ENCODE data around the gene CST11. TPM values are rescaled to one million over a fixed set of nuclear protein-coding genes. Genes with fewer than 3 reads are reported as not detected.

CST11 gene
- total RNA-seq, 1 donor from 2014 or later, result not detected

GRCh38 chr20:23435626-23436539 lies 16.8 kb downstream of the CST11 start:
- H3K27ac Mint-ChIP-seq (ENCODE audit: unreplicated experiment), result no peak overlapping the region

GRCh38 chr20:23434521-23435313 lies 18.0 kb downstream of the CST11 start:
- Mint-ChIP-seq H3K36me3 (ENCODE audit: unreplicated experiment) (no peaks in the 10 kb centered on the region), H3K27me3 (ENCODE audit: unreplicated experiment) (peaks cover 8% of the 10 kb centered on the region)

More at GRCh38 chr20:23435626-23436539, 16.8 kb downstream of the CST11 start:
- DNase-seq (ENCODE audit: extremely low spot score, unreplicated experiment), result peak; percentile 73
- TF ChIP-seq CTCF (IDR thresholded peaks at IDR 0.05), result no peak
- H3K27me3 Mint-ChIP-seq (ENCODE audit: unreplicated experiment), result peaks cover 8% of the 10 kb centered on the region
- no peaks in the 10 kb centered on the region for H3K9me3 Mint-ChIP-seq (ENCODE audit: unreplicated experiment)
- no peak overlapping the region for H3K4me3 Mint-ChIP-seq (ENCODE audit: unreplicated experiment)
- peaks cover 2% of the 10 kb centered on the region for H3K4me1 Mint-ChIP-seq (ENCODE audit: unreplicated experiment)
- H3K36me3 Mint-ChIP-seq (ENCODE audit: unreplicated experiment), result no peaks in the 10 kb centered on the region

GRCh38 chr20:23433628-23434027 lies 19.0 kb downstream of the CST11 start:
- no peaks in the 10 kb centered on the region for H3K36me3 Mint-ChIP-seq (ENCODE audit: unreplicated experiment)
- no peak for DNase-seq (ENCODE audit: extremely low spot score, unreplicated experiment)
- no peak overlapping the region for H3K4me3 Mint-ChIP-seq (ENCODE audit: unreplicated experiment)
- no peaks in the 10 kb centered on the region for H3K9me3 Mint-ChIP-seq (ENCODE audit: unreplicated experiment)
- TF ChIP-seq CTCF (IDR thresholded peaks at IDR 0.05), result no peak
- peaks cover 8% of the 10 kb centered on the region for H3K27me3 Mint-ChIP-seq (ENCODE audit: unreplicated experiment)
- H3K27ac Mint-ChIP-seq (ENCODE audit: unreplicated experiment), result no peak overlapping the region
- H3K4me1 Mint-ChIP-seq (ENCODE audit: unreplicated experiment), result peaks cover 2% of the 10 kb centered on the region

More at GRCh38 chr20:23434521-23435313, 18.0 kb downstream of the CST11 start:
- no peak for TF ChIP-seq CTCF (IDR thresholded peaks at IDR 0.05)
- DNase-seq (ENCODE audit: extremely low spot score, unreplicated experiment), result peak; percentile 51
- H3K4me3 Mint-ChIP-seq (ENCODE audit: unreplicated experiment), result no peak overlapping the region
- H3K4me1 Mint-ChIP-seq (ENCODE audit: unreplicated experiment), result peaks cover 2% of the 10 kb centered on the region
- no peaks in the 10 kb centered on the region for H3K9me3 Mint-ChIP-seq (ENCODE audit: unreplicated experiment)
- H3K27ac Mint-ChIP-seq (ENCODE audit: unreplicated experiment), result no peak overlapping the region

- DNase-seq (ENCODE audit: extremely low spot score, unreplicated experiment), result peak; percentile 60
- H3K27ac Mint-ChIP-seq (ENCODE audit: unreplicated experiment), result no peak overlapping the region
- no peaks in the 10 kb centered on the region for H3K36me3 Mint-ChIP-seq (ENCODE audit: unreplicated experiment)
- no peak overlapping the region for H3K4me3 Mint-ChIP-seq (ENCODE audit: unreplicated experiment)
- H3K4me1 Mint-ChIP-seq (ENCODE audit: unreplicated experiment), result peaks cover 4% of the 10 kb centered on the region
- H3K9me3 Mint-ChIP-seq (ENCODE audit: unreplicated experiment), result no peaks in the 10 kb centered on the region
- TF ChIP-seq CTCF (IDR thresholded peaks at IDR 0.05), result no peak
- no peaks in the 10 kb centered on the region for H3K27me3 Mint-ChIP-seq (ENCODE audit: unreplicated experiment)
Observed at GRCh38 chr20:23425129-23425528, 27.5 kb downstream of the CST11 start.
